GM12878 (cell line): ENCODE data around the gene PGBD4.

Source experiments
- DPF2 ChIP-seq: fragments of 450-650 bp; IDR thresholded peaks from 2 replicates; pipeline ENCODE4 v1.6.1; 2017; ENCODE audit warnings: mild to moderate bottlenecking
- EGR1 ChIP-seq, 2 experiments: IDR thresholded peaks; 1 replicate in 1 of 2; 2 replicates in 1 of 2; pipeline ENCODE4 v1.6.1; 2011 to 2012; ENCODE audit warnings: low read depth in 2 of 2, low read length in 2 of 2, borderline replicate concordance in 1 of 2, mild to moderate bottlenecking in 1 of 2, moderate library complexity in 1 of 2
- EP300 ChIP-seq, 2 experiments: fragments of 150-350 bp in 1 of 2; IDR thresholded peaks; 2 replicates each; pipeline ENCODE4 v1.6.1; 2011 to 2012; ENCODE audit warnings: low read depth in 2 of 2, low read length in 2 of 2, borderline replicate concordance in 1 of 2, improper control_type of control experiment in 1 of 2, inconsistent platforms in 1 of 2; ENCODE audit not compliant: control insufficient read depth in 1 of 2
- GABPA ChIP-seq: IDR thresholded peaks from 2 replicates; pipeline ENCODE4 v1.6.1; 2014; ENCODE audit warnings: antibody characterized with exemption, low read depth, mild to moderate bottlenecking, inconsistent platforms
- TF ChIP-seq, protein P1 (sequence below): IDR thresholded peaks from 2 replicates; pipeline ENCODE4 v1.6.1; 2012; ENCODE audit warnings: low read depth, low read length, improper control_type of control experiment
- TF ChIP-seq, protein P2 (sequence below), 3 experiments: IDR thresholded peaks in 2 of 3; conservative IDR thresholded peaks in 1 of 3; 2 replicates each; pipeline ENCODE4 v1.5.1; 2011; ENCODE audit warnings: low read depth in 3 of 3, low read length in 3 of 3, mild to moderate bottlenecking in 3 of 3, control low read depth in 2 of 3, moderate library complexity in 2 of 3, inconsistent platforms in 1 of 3, mixed read lengths in 1 of 3; ENCODE audit not compliant: control insufficient read depth in 2 of 3, insufficient read depth in 1 of 3; ENCODE audit errors: extremely low read depth in 1 of 3

DNA sequence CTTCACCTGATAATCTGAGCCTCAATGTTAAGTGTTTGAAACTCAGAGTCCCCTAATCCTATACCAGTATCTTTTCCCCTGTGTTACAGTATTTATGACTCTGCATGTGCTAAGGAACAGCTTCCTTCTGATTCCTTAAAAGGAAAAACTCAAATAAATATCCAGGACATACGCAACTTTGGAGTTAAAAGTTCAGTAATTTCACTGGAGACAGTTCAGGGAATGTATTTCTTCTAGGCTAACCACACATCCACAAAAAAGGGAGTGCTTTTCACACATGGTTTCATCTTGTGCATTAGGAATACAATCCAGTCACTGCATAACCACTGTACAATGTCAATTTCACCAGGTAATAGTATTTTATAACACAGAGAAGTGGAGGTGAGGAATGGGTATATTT is 31.0 kb downstream of the PGBD4 start:
- TF ChIP-seq GABPA (no peak), EP300 (IDR thresholded peaks at IDR 0.05; ENCODE audit: borderline replicate concordance in 1 of 2, control insufficient read depth in 1 of 2, low read depth in 2 of 2, low read length in 2 of 2) (no peak), EGR1 (IDR thresholded peaks at IDR 0.05; ENCODE audit: borderline replicate concordance in 1 of 2, low read depth in 2 of 2, low read length in 2 of 2) (no peak), DPF2 (no peak)
- TF ChIP-seq, protein P1, sequence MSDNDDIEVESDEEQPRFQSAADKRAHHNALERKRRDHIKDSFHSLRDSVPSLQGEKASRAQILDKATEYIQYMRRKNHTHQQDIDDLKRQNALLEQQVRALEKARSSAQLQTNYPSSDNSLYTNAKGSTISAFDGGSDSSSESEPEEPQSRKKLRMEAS: no peak
- TF ChIP-seq, protein P2, sequence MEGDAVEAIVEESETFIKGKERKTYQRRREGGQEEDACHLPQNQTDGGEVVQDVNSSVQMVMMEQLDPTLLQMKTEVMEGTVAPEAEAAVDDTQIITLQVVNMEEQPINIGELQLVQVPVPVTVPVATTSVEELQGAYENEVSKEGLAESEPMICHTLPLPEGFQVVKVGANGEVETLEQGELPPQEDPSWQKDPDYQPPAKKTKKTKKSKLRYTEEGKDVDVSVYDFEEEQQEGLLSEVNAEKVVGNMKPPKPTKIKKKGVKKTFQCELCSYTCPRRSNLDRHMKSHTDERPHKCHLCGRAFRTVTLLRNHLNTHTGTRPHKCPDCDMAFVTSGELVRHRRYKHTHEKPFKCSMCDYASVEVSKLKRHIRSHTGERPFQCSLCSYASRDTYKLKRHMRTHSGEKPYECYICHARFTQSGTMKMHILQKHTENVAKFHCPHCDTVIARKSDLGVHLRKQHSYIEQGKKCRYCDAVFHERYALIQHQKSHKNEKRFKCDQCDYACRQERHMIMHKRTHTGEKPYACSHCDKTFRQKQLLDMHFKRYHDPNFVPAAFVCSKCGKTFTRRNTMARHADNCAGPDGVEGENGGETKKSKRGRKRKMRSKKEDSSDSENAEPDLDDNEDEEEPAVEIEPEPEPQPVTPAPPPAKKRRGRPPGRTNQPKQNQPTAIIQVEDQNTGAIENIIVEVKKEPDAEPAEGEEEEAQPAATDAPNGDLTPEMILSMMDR (IDR thresholded peaks at IDR 0.05 in 2 of 3, conservative IDR thresholded peaks at IDR 0.05 in 1 of 3; ENCODE audit: control insufficient read depth in 2 of 3, extremely low read depth in 1 of 3, insufficient read depth in 1 of 3, low read depth in 3 of 3, low read length in 3 of 3): no peak
